ENCODE measurements around the gene GZMM.
A peak's percentile ranks its signal among the peaks of the same experiment; 100 is the strongest.

- no peak for TF ChIP-seq CTCF (IDR thresholded peaks at IDR 0.05)
- TF ChIP-seq POLR2A (IDR thresholded peaks at IDR 0.05): peak in 1 of 2 donors; percentile 84
Measured at GRCh38 chr19:575527-576506, 32.0 kb downstream of the GZMM start.

All from adrenal gland (tissue), 5 donors.